HG03280 (cell line): ENCODE measurements around the gene MAGI1.
"Not testable (repeated sequence)": the region's sequence is repeated elsewhere in the genome, so short reads cannot be mapped to it uniquely, and the experiment has no call there.

Experiments used
- ATAC-seq: cut with Tn5 transposase; IDR thresholded peaks from one replicate; pipeline ENCODE4 v1.9.1; 2021; ENCODE audit warnings: mild to moderate bottlenecking, moderate library complexity; ENCODE audit not compliant: unreplicated experiment

Gene MAGI1

DNA sequence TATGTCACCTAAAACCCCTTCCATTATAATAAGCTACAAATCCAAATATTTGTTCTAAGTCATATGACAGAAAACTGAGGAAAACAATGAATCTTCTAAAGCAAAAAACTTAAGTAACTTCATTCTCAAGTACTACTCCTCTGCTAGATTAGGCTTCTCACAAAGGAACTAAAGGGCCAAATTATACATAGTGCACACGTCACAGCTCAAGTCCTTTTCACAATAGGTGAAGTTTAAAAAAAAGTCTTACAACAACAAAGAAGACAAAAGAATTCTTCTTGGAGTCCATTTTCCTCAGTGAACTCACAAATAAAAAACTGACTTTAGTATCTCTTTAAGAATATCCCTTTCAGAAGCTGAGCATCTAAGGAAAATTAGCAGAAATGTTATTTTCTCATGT is 479.9 kb downstream of the MAGI1 start:
- no peak for ATAC-seq

DNA sequence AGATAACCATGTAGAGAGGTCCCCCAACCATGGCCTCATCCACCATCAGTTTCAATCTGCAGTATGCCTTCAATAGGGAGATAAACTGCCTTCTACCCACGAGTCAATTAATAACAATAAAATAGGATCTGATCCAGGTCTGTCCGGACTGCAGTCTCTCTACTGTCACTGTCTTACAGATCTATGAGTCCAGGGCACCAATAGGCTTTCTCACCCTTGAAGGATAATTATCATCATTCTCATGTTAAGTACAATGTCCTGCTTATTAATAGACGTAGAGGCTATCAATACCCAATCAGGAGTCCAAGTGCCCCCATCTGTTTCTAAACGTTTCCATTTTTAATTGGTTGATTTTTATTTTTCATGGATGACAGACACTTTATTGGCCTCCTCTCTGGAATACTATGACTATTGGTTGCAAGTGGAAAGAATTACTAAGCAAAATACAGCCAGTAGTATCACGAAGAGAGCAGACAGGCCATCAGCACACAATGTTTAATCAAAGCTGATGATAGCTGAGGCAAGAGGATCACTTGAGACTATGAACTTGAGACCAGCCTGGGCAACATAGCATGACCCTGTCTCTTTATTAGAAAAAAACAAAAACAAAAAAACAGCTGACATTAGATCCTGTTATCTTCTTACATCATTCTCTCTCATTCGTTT is 480.7 kb downstream of the MAGI1 start:
- ATAC-seq, result no peak

DNA sequence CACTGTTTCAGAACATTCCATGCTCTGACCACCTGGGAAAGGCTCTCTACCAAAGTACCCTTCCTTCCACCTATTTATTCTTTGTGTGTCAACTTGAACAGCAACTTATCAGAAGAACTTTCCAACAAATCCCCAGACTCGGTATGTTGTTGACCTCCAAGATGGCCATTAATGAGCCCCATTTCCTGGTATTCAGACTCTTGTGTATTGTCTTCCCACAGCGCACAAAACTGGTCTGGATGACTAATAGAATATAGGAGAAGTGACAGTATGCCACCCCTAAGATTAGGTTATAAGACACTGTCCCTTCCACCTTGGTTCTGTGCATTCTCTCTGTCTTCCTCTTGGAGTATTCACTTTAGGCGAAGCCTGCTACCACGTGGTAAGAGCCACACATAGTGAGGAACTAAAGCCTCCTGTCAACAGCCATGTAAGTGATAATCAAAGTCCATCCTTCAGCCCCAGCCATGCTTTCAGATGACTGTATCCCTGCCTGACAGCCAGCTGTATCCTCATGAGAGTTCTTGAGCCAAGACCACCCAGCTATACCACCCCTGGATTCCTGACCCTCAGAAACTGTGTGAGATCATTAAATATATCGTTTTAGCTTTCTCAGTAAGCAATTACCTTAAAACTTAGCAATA is 481.7 kb downstream of the MAGI1 start:
- ATAC-seq, result no peak

DNA sequence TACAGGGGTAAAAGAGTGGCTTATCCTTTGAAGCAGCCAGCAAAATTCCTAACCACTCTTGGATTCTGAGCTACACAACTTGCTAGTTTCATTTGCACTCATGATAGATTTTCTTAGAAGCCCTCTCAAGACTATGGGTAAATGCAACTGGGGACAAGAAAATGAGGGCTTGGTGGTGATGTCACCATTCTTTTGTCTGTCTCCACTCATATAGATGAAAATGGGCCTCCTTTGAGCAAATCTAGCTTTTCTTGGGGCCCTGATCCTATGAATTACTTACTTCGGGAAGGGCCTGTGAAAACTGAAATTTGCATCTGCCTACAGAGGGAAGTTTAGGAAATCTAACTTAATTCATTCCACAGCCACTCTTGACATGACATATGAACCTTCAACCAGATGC is 486.3 kb downstream of the MAGI1 start:
- no peak for ATAC-seq

- no peak for ATAC-seq
Measured at GRCh38 chr3:65551945-65552344, 486.8 kb downstream of the MAGI1 start.

DNA sequence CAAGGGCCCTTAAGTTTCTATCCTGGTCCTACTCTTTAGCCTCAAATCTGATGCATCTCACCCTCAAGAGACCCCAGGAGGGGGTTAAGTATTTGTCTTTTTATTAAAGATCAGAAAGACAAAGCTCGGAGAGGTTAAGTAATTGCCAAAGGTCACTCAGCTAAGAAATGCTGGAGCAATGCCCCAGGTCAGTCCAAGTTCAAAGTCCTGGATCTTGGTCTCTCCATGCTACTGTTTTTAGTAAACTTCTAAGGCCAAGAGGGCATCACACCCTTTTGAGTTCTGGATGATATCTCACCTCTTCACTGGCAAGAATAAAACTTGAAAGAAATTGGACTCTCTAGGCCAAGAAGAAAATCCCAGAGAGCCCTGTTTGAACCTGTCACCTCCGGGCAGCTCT is 488.6 kb downstream of the MAGI1 start:
- ATAC-seq, result no peak

DNA sequence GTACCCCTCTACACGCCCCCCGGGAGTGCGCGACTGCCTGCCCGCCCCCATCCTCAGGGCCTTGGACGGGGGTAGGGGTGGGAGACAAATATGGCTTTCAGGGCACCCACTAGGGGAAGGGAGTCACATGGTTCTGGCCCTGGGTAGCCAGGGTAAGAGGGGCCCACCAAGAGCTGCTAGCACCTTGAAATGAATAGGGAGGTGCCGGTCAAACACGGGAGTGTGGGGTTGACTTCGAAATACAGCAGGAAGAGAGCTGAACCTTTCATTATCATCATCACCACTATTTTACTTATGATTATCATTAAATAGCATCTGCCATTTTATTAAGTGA is 489.1 kb downstream of the MAGI1 start:
- ATAC-seq, result no peak

GRCh38 chr3:65548848-65549625 is 489.7 kb downstream of the MAGI1 start:
- no peak for ATAC-seq

DNA sequence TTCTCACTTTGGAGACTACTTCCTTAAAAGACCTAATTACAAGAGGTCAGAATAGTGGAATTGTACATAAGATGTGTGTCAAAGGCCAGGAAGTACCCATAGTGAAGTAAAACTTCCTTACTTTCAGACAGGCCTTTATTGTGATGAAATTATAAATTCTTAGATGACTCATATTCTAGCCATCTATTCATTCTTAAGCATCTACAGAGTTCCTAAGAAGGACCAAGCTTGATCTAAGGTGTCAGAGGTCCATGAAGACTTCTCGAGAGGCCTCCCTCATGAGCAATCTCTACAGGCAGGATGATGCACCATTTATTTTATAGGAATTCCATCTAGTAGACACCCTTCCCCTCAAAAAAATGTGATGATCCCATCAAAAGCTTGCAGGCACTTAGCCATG is 493.3 kb downstream of the MAGI1 start:
- ATAC-seq, result no peak

DNA sequence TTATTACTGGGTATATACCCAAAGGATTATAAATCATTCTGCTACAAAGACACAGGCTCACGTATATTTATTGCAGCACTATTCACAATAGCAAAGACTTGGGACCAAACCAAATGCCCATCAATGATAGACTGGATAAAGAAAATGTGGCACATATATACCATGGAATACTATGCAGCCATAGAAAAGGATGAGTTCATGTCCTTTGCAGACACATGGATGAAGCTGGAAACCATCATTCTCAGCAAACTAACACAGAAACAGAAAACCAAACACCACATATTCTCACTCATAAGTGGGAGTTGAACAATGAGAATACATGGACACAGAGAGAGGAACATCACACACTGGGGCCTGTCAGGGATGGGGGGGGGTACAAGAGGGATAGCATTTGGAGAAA is 495.3 kb downstream of the MAGI1 start:
- not testable (repeated sequence) for ATAC-seq

GRCh38 chr3:65540666-65541065 is 498.1 kb downstream of the MAGI1 start:
- ATAC-seq, result no peak

DNA sequence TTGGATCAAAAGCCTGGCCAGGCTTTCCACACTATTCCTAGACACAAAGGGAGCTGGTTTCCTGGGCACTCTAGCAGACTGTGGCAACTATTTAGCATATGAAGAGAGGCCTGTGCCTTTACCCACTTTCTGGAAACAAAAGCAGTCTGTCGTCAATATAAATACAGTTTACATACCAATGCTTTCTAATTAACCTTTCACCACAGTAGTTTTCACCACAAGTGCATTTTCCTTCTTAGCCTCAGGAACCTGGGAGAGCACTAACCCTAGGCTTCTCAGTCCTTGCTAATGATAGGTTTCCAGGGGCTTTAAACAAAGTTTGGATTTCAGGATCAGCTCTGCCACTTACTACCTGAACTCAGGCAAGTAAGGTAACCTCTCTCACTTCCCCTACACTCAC is 499.1 kb downstream of the MAGI1 start:
- ATAC-seq, result no peak

- ATAC-seq, result no peak
Measured at GRCh38 chr3:65538101-65538500, 500.6 kb downstream of the MAGI1 start.

DNA sequence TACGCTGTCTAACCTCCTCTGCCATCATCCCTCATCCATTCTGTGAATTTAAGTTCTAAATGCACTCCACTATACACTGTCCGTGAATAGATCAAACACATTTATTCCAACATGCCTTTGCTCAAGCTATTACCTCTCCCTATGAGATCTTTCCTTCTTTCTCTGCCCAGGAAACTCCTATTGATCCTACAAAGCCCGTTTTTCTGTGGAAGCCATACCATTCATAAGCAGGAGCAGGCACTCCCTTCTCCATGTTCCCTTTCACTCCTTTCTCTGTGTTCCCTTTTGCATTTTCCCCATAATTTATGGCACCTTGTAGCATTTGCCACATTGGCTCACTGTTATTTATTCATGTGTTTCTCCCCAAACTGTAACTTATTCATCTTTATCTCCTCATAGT is 501.6 kb downstream of the MAGI1 start:
- ATAC-seq, result no peak

- no peak for ATAC-seq
Measured at GRCh38 chr3:65535260-65535659, 503.5 kb downstream of the MAGI1 start.

DNA sequence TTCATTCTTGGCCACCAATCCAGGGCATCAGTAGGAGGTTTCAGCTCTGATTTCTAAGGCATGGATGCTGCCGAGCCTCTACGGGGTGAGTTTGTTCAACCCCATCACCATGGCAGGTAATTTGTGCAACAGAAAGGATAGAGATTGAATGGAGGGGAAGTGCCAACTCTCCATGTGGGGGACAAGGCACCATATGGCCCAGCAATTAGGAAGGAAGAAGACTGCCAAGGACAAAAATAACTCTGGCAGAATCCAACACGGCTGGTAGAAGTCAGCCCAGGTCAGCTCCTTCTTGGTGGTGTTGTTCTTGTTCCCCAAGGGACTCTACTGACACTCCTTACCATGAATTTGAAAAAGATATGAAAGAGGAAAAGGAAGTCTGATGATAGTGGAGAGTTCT is 503.9 kb downstream of the MAGI1 start:
- ATAC-seq, result no peak

DNA sequence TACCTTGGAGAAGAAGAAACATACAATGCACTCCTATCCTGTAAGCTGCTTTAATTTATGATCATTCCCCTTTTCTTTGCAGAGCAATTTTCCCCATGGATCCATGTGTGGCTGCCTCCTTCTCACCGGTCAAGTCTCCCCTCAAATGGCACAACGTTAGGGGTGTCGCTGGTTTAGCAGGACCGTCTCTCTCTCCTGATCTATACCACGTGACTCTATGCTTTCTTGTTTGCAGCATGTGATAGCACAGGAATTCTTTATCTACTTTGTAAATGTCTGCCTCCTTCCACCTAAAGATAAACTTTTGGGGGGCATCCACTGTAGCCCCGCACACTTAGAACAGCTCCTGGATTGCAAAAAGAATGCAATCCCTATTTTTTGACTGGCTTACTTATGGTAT is 506.0 kb downstream of the MAGI1 start:
- ATAC-seq, result no peak

- ATAC-seq, result no peak
Measured at GRCh38 chr3:65532215-65532614, 506.5 kb downstream of the MAGI1 start.

DNA sequence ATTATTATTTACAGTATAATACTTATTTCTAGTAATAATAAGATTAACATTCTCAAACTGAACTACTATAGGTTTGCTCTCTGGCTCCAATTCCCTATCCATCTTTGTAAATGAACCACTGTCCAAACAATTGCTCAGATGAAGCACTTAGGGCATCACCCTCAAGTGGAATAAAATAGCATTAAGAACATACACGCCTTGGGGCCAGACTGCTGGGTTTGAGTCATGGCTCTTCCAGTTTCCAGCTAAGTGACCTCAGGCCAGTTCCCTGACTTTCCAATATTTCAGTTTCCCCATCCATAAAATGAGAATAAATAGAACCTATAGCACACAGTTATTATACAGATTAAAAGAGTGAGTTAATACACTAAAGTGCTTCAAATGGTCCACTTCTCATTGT is 507.2 kb downstream of the MAGI1 start:
- no peak for ATAC-seq

DNA sequence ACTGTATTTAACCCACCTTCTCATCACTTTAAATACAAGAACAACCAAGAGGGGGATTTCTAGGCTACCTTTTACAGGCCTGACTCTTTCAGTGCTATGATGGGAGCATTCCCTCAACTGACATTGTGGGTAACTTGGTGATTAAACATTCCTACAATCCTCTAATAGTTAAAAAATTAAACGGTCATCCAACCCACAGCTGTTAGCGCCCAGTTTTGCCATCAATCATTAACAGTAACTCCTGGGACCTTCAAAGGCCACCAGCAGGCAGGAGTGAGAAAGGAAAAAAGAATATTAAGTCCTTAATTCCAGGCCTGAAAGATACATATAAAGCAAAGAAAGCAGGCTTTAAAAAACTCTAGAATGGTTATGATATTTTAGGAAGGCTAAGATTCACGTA is 512.1 kb downstream of the MAGI1 start:
- no peak for ATAC-seq

- ATAC-seq, result no peak
Measured at GRCh38 chr3:65524584-65524983, 514.1 kb downstream of the MAGI1 start.

GRCh38 chr3:65523878-65524277 is 514.8 kb downstream of the MAGI1 start:
- ATAC-seq, result no peak
